ENCODE results near the gene CAPN14.

- TF ChIP-seq EP300 (IDR thresholded peaks at IDR 0.05; ENCODE audit: borderline replicate concordance) (no peak), CEBPB (IDR thresholded peaks at IDR 0.05) (no peak), FOXM1 (IDR thresholded peaks at IDR 0.05; ENCODE audit: borderline replicate concordance, low read depth) (no peak), REST (IDR thresholded peaks at IDR 0.05; ENCODE audit: low read depth) (no peak), USF1 (IDR thresholded peaks at IDR 0.05) (no peak)
These were observed 26.8 kb upstream of the CAPN14 start for GRCh38 chr2:31244101-31244500.

All from Ishikawa (cell line).